Measurements from ENCODE around the gene RBM20.
"Not testable (repeated sequence)": the region's sequence is repeated elsewhere in the genome, so short reads cannot be mapped to it uniquely, and the experiment has no call there.

The RBM20 gene

DNA sequence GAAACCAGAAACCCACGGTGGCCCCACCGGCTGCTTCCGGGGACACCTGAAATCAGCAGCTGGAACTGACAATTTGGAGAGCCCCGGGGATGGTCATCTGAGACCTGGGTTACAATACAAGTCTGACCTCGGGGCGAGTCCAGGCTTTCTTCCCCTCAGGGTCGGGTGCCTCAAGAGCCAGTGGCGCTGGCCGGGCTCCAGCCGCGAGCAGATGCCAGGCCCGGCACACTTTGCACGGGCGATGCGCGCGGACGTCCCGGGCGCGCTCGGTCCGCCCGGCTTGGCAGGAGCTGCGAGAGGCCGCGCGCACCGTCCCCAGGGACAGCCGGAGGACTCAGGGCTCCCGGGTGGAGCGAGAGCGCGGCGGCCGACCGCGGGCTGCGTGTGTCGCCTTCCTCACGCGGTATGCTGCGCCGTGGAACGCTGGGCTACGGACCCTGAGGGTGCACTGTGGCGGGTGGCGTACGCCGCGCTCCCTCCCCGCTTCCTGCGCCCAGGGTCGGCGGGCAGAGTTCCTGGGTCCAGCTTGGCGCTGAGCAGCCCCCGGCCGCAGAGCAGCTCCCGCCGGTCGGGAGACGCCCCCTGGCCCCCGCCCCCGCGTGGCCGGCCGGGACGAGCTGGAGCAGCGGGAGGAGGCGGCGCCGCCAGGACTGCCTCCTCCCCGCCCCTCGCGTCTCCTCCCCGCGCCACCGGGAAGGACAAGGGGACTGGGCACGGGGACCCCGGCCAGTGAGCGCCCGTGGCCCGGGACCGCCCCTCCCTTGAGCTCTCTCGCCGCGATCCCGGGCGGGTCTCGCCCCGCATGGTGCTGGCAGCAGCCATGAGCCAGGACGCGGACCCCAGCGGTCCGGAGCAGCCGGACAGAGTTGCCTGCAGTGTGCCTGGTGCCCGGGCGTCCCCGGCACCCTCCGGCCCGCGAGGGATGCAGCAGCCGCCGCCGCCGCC, at the start of gene RBM20:
Gene RBM20, plus strand, starts transcription at position 684 of the 945 bp plus-strand sequence. Its CDS starts 119 bp downstream, at position 803.
- peak in 1 of 2 experiments; percentile 30 for DNase-seq

GRCh38 chr10:110597476-110597875, 46.7 kb upstream of the RBM20 start:
- DNase-seq = no peak

GRCh38 chr10:110600487-110601101, 43.5 kb upstream of the RBM20 start:
- peak; percentile 0 to 20 for DNase-seq

GRCh38 chr10:110601581-110601980, 42.6 kb upstream of the RBM20 start:
- no peak for DNase-seq

GRCh38 chr10:110608087-110608486, 36.0 kb upstream of the RBM20 start:
- no peak for DNase-seq

DNA sequence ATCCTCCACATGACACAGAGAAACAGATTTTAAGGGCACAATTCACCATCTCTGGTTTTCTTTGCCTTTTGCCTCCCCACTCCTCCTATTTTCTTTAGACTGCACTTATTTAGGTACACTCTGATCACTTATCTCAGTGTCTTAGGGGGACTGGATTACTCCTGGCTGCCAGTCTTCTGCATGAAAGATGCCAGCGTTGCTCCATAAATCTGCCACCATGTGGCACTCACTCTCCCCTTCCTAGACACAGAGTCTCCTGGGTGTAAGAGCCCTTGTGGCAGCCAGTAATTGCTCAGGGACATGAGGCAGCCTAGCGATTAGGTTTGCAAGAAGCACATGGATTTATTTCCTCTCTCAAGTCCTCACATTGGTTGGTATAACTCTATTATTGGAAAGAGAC, 34.5 kb upstream of the RBM20 start:
- no peak for DNase-seq

DNA sequence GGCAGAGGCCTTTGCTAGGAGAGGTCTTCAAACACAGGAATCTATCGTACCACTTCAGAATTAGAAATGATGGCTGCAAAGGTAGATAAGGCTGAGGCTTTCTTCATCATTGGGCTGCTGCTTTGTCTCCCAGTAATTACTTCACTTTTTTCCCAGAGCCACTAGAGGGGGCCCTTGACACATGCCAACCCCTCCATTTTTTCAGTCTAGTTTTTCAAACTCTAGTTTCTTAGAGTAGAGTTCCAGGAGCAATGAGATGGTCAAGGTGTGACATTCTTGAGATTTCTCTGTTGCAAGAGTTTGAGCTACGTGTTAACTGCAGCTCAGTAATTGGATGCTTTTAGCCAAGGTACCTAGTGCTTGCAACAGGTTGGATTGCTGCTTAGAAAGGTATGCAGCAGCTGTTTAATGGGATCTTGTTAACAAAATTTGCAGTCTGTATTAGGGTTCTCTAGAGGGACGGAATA, 33.8 kb upstream of the RBM20 start:
- peak in 1 of 2 experiments; percentile 22 for DNase-seq

DNA sequence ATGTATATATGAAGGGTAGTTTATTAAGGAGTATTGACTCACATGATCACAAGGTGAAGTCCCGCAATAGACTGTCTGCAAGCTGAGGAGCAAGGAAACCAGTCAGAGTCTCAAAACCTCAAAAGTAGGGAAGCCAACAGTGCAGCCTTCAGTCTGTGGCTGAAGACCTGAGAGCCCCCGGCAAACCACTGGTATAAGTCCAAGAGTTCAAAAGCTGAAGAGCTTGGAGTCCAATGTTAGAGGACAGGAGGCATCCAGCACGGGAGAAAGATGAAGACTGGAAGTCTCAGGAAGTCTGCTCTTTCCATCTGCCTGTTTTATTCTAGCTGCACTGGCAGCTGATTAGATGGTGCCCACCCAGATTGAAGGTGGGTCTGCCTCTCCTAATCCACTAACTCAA, 33.4 kb upstream of the RBM20 start:
- not testable (repeated sequence) for DNase-seq

GRCh38 chr10:110612087-110612486, 32.0 kb upstream of the RBM20 start:
- DNase-seq = no peak

- DNase-seq = no peak
Observed at GRCh38 chr10:110612629-110613028, 31.5 kb upstream of the RBM20 start.

- no peak for DNase-seq
Observed at GRCh38 chr10:110613341-110613995, 30.7 kb upstream of the RBM20 start.

GRCh38 chr10:110613996-110614495, 30.1 kb upstream of the RBM20 start:
- DNase-seq = no peak

DNA sequence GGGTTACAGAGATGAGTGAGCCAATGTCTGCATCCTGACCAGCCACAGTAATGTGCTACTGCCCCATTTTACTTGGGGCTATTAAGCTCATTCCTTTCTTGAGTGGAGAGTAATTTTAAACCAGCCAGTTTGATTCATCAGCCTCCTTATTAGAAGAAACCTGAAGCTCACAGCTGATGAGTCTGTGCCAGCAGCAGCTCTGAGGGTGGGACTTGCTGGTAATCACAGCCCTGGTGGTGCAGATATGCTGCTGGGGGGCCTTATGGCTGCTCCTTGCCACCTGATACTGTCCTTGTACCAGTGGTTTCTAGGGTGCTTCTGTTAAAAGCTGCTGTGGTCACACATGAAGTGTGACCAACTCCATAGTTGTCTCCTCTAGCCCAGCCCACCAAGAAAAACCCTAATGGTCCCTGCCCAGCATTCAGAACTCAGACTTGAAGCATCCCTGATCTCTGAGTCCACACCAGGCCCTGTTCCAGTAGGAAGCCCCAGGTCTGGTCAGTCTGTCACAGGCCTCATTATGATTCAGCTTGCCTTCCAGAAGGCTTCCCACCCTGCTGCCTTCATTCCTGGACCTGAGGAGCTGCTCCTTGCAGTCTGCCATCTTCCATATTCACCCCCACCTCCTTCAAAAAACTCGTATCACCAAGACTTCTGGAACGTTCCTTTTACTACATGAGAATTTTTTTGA, 28.9 kb upstream of the RBM20 start:
- DNase-seq = no peak

DNA sequence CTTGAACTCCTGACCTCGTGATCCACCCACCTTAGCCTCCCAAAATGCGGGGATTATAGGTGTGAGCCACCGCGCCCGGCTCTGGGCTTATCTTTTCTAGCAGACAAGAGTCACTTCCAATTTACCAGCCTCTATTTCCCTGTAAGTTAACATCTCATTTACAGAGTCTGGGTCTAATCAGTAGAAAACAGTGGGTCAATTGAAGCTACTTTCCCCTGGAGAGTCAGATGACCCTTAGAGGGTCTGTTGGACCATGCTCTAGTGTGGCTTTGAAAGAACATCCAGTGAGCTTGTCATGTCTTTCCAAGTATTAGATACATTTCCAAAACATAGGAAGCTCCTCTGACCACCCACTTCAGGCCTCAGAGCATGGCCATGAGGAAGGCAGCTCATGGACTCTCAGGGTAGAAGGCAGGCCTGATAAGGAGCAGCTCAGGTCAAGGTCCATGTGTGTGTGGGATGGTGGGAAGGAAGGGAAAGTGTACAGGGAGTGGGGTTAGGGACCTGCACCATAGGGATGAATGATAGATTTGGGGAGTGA, 27.6 kb upstream of the RBM20 start:
- DNase-seq = no peak

GRCh38 chr10:110617425-110618229, 26.5 kb upstream of the RBM20 start:
- no peak for DNase-seq

- DNase-seq = no peak
Observed at GRCh38 chr10:110618230-110618610, 25.9 kb upstream of the RBM20 start.

GRCh38 chr10:110619514-110620397, 24.4 kb upstream of the RBM20 start:
- DNase-seq = no peak

DNA sequence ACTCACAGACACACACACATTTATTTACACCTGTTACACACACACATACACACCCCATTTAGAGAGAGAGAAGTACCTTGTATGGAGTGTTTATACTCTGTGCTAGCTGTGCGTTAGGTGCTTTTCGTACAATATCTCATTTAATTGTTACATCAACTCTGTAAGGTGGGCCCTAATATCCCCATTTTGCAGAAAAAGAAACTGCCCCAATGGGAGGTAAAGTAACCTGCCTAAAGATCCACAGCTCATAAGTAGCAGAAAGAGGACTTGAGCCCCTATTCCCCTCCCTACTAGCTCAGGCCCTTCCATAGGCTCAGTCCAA, 23.8 kb upstream of the RBM20 start:
- DNase-seq = no peak

GRCh38 chr10:110623316-110623715, 20.8 kb upstream of the RBM20 start:
- not testable (repeated sequence) for DNase-seq

DNA sequence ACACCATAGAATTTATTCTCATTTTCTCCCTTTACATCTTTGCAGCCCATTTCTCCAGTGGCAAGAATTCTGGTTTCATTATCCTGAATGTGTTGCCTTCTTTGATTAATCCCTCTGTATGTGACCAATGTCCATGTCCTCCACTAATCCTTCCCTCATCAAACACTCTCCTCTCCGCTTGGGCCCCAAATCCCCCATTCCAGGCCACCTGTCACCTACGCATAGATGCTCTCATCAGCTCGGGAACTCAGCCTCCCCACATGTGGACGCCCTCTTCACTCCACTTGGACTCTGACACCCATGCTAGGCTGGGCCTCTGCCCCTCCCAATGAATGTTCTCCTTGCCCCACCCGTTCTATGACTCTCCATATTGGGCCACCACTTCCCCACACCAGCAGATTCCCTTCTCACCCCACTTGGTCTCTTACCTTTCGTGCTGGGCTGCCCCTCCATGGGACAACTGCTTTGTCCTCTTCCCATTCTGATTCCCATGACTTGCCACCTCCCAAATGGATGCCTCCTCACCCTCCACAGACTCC, 18.7 kb upstream of the RBM20 start:
- no peak for DNase-seq

Data from NCI-H1930 (cell line).